ENCODE measurements around the gene APLP2. TPM values are rescaled to one million over a fixed set of nuclear protein-coding genes. Genes with fewer than 3 reads are reported as not detected.

APLP2 gene
- total and polyA plus RNA-seq, 2 of the 4 experiments (the other 2 are of a cell fraction) = 127 to 235 TPM

DNA sequence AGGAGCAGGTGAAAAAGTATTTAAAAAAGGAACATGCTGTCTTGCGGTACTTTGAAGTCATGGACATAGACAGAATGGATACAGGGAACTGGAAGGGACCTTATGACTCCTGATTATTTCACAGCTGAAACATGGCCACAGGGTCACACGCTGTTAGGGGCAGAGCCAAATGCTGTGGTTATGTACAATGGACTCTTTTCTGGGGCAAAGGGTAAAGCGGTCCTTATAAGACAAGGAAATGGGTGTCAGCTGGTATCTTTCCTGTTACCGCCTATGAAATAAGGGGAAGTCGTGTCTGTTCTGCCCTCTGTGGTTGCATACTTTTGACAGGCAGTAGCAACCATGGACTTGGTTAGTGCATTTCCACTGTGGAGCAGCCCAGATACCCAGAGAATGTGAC, 77.1 kb downstream of the APLP2 start:
- Histone ChIP-seq H3K18ac (ENCODE audit: low read depth, low read length) (no peak overlapping the region), H2AFZ (replicated peaks; ENCODE audit: low read length, poor library complexity) (no peak overlapping the region), H2AK9ac (replicated peaks; ENCODE audit: low read depth, low read length, poor library complexity) (no peak overlapping the region), H3K4me3 (ENCODE audit: insufficient read depth, low read depth, low read length) (no peak overlapping the region), H3K4me2 (ENCODE audit: low read depth, low read length) (no peak overlapping the region), H2BK5ac (ENCODE audit: low read depth, low read length, poor library complexity, severe bottlenecking) (no peak overlapping the region), H4K5ac (ENCODE audit: low read depth, low read length) (no peak overlapping the region), H3K27me3 (ENCODE audit: control insufficient read depth, insufficient read depth, low read length) (no peaks in the 10 kb centered on the region), H3K56ac (ENCODE audit: extremely low read depth, insufficient read depth, low read length) (no peak overlapping the region), H4K91ac (ENCODE audit: insufficient read depth, low read depth, low read length) (no peak overlapping the region), H4K20me1 (ENCODE audit: insufficient read depth, low read length) (no peaks in the 10 kb centered on the region), H2AK5ac (ENCODE audit: low read depth, low read length) (no peak overlapping the region), H3K4me1 (ENCODE audit: control insufficient read depth, insufficient read depth, low read length) (peaks cover 3% of the 10 kb centered on the region; the same call in 1 of the 2 replicates), H3K79me1 (ENCODE audit: low read depth in 1 of 2, low read length in 2 of 2) (no peaks in the 10 kb centered on the region), H3K9ac (ENCODE audit: low read depth, low read length) (no peak overlapping the region), H3K4ac (ENCODE audit: low read depth, low read length) (no peak overlapping the region), H3K9me3 (ENCODE audit: control insufficient read depth, insufficient read depth, low read length) (no peaks in the 10 kb centered on the region), H2BK15ac (ENCODE audit: low read depth, low read length) (no peak overlapping the region), H3K23ac (ENCODE audit: low read depth, low read length) (no peak overlapping the region), H3K9me1 (ENCODE audit: insufficient read depth, low read length) (no peaks in the 10 kb centered on the region), H4K8ac (ENCODE audit: low read depth in 2 of 2, low read length in 2 of 2) (no peak overlapping the region), H2BK120ac (ENCODE audit: low read depth, low read length) (no peak overlapping the region), H3K27ac (ENCODE audit: insufficient read depth, low read length) (no peak overlapping the region), H2BK20ac (ENCODE audit: low read depth, low read length) (no peak overlapping the region), H3K36me3 (ENCODE audit: control insufficient read depth, insufficient read depth, low read length) (peaks cover 18% of the 10 kb centered on the region), H3K14ac (replicated peaks; ENCODE audit: low read depth, low read length) (no peak overlapping the region)
- intact Hi-C loops (cut with micrococcal nuclease) (no loop called here), in situ Hi-C loops (cut with MboI; ENCODE audit: low sequenced_read_pairs) (no loop called here), dilution Hi-C loops (cut with HindIII; ENCODE audit: low sequenced_read_pairs, unreplicated experiment) (loop anchor here (25.0 kb wide), 1 partner anchor 209 kb away; no protein-coding TSS in a partner anchor)
- 92% methylated on average over 2 of the region's 5 CpGs; no CpG with 5 or more reads in 1 of the 2 experiments for WGBS, 2 experiments (ENCODE audit: extremely low coverage in 2 of 2, insufficient read length in 1 of 2)
- BruUV-seq (replicated peaks) = no TSS peak
- TF ChIP-seq CHD1 (IDR thresholded peaks at IDR 0.05; ENCODE audit: low read depth, low read length) = no peak
- TF ChIP-seq, protein P1, sequence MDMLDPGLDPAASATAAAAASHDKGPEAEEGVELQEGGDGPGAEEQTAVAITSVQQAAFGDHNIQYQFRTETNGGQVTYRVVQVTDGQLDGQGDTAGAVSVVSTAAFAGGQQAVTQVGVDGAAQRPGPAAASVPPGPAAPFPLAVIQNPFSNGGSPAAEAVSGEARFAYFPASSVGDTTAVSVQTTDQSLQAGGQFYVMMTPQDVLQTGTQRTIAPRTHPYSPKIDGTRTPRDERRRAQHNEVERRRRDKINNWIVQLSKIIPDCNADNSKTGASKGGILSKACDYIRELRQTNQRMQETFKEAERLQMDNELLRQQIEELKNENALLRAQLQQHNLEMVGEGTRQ (IDR thresholded peaks at IDR 0.05; ENCODE audit: low read depth, low read length) = no peak
- TF ChIP-seq, protein P2, sequence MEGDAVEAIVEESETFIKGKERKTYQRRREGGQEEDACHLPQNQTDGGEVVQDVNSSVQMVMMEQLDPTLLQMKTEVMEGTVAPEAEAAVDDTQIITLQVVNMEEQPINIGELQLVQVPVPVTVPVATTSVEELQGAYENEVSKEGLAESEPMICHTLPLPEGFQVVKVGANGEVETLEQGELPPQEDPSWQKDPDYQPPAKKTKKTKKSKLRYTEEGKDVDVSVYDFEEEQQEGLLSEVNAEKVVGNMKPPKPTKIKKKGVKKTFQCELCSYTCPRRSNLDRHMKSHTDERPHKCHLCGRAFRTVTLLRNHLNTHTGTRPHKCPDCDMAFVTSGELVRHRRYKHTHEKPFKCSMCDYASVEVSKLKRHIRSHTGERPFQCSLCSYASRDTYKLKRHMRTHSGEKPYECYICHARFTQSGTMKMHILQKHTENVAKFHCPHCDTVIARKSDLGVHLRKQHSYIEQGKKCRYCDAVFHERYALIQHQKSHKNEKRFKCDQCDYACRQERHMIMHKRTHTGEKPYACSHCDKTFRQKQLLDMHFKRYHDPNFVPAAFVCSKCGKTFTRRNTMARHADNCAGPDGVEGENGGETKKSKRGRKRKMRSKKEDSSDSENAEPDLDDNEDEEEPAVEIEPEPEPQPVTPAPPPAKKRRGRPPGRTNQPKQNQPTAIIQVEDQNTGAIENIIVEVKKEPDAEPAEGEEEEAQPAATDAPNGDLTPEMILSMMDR (conservative IDR thresholded peaks at IDR 0.05; ENCODE audit: low read depth, low read length) = no peak
- ChIA-PET POLR2A (ENCODE audit: unreplicated experiment) (no interaction called here), CTCF (no interaction called here)
- ATAC-seq (ENCODE audit: low read depth) (no peak), DNase-seq (no peak)
